Superior temporal gyrus (tissue), 1 donor: ENCODE measurements around the gene PERM1.

Experiments used
- DNase-seq: peaks from one replicate; pipeline ENCODE4 v3.0.0-alpha.2; 2016; ENCODE audit errors: extremely low spot score

The PERM1 gene

GRCh38 chr1:965526-966134 lies 16.3 kb downstream of the PERM1 start:
- DNase-seq, result no peak

- no peak for DNase-seq
Observed at GRCh38 chr1:964691-965525, 17.0 kb downstream of the PERM1 start.

- DNase-seq, result no peak
Observed at GRCh38 chr1:963746-964525, 18.0 kb downstream of the PERM1 start.

- DNase-seq, result no peak
Observed at GRCh38 chr1:963301-963651, 18.6 kb downstream of the PERM1 start.

GRCh38 chr1:962381-963300 lies 19.3 kb downstream of the PERM1 start:
- DNase-seq, result no peak

- no peak for DNase-seq
Observed at GRCh38 chr1:961132-961669, 20.7 kb downstream of the PERM1 start.

- peak; percentile 60 for DNase-seq
Observed at GRCh38 chr1:960363-961131, 21.3 kb downstream of the PERM1 start, which contains the start of gene KLHL17. Gene KLHL17, plus strand, starts transcription at chr1:960584. Its CDS starts 110 bp downstream, at chr1:960694.

- no peak for DNase-seq
Observed at GRCh38 chr1:959731-960362, 22.0 kb downstream of the PERM1 start.

- DNase-seq, result peak; percentile 86
Observed at GRCh38 chr1:958823-959730, 22.8 kb downstream of the PERM1 start, which contains the start of gene NOC2L. Gene NOC2L, minus strand, starts transcription at chr1:959256. Its CDS starts 16 bp downstream, at chr1:959240.

- no peak for DNase-seq
Observed at GRCh38 chr1:956636-957035, 25.3 kb downstream of the PERM1 start.

- no peak for DNase-seq
Observed at GRCh38 chr1:955474-955873, 26.4 kb downstream of the PERM1 start.

- DNase-seq, result no peak
Observed at GRCh38 chr1:954927-955326, 27.0 kb downstream of the PERM1 start.

GRCh38 chr1:953524-954320 lies 28.2 kb downstream of the PERM1 start:
- DNase-seq, result no peak

- DNase-seq, result no peak
Observed at GRCh38 chr1:952603-953002, 29.3 kb downstream of the PERM1 start.

GRCh38 chr1:952201-952600 lies 29.7 kb downstream of the PERM1 start:
- no peak for DNase-seq

GRCh38 chr1:951364-951763 lies 30.5 kb downstream of the PERM1 start:
- DNase-seq, result no peak

- DNase-seq, result no peak
Observed at GRCh38 chr1:950881-951280, 31.0 kb downstream of the PERM1 start.

GRCh38 chr1:950268-950667 lies 31.6 kb downstream of the PERM1 start:
- no peak for DNase-seq
